IMR-90 (cell line): ENCODE results near the gene MLH1. TPM values are rescaled to one million over a fixed set of nuclear protein-coding genes. Genes with fewer than 3 reads are reported as not detected.
A peak's percentile ranks its signal among the peaks of the same experiment; 100 is the strongest.

Experiments used
- ATAC-seq: fragments of 200-7000 bp; cut with Tn5 transposase; 2 replicates; pipeline ENCODE4 v1.9.1; 2020; ENCODE audit warnings: low read depth, mild to moderate bottlenecking, moderate library complexity
- BruUV-seq: library from RNA; stranded (reverse); fragments of 400-500 nt; replicated peaks from 2 replicates; lab custom pipeline; 2021; lab: Mats Ljungman, UMichigan
- CTCF ChIA-PET: fragments of 300-600 bp; formaldehyde crosslinking; extraction: SDS; loops from one replicate; lab custom pipeline; 2021; ENCODE audit warnings: antibody characterized with exemption; lab: Yijun Ruan, JAX
- POLR2A ChIA-PET: fragments of 300-600 bp; sonication (Branson Sonifier 250); formaldehyde crosslinking; loops from one replicate; lab custom pipeline; 2022; ENCODE audit warnings: antibody characterized with exemption; ENCODE audit not compliant: unreplicated experiment; lab: Charles Lee
- DNase-seq: peaks from one replicate; pipeline ENCODE4 v3.0.0; 2013
- H2AFZ ChIP-seq: replicated peaks from 2 replicates; pipeline ENCODE3; 2013; ENCODE audit warnings: low read length, mild to moderate bottlenecking; ENCODE audit not compliant: poor library complexity
- H2AK5ac ChIP-seq: 2 replicates; pipeline ENCODE4 v1.6.1; 2013; ENCODE audit warnings: low read depth, low read length, inconsistent platforms
- H2AK9ac ChIP-seq: replicated peaks from 2 replicates; pipeline ENCODE3; 2013; ENCODE audit warnings: mild to moderate bottlenecking, low read depth, low read length, moderate library complexity; ENCODE audit not compliant: poor library complexity
- H2BK120ac ChIP-seq: 2 replicates; pipeline ENCODE4 v1.6.1; 2013; ENCODE audit warnings: low read depth, low read length, inconsistent platforms
- H2BK15ac ChIP-seq: 3 replicates; pipeline ENCODE4 v1.6.1; 2013; ENCODE audit warnings: low read depth, low read length, inconsistent platforms
- H2BK20ac ChIP-seq: 2 replicates; pipeline ENCODE4 v1.6.1; 2013; ENCODE audit warnings: low read depth, mild to moderate bottlenecking, inconsistent platforms, low read length, moderate library complexity
- H2BK5ac ChIP-seq: 2 replicates; pipeline ENCODE4 v1.6.1; 2013; ENCODE audit warnings: mild to moderate bottlenecking, low read depth, low read length, inconsistent platforms; ENCODE audit not compliant: poor library complexity, severe bottlenecking
- H3K14ac ChIP-seq: replicated peaks from 2 replicates; pipeline ENCODE4 v1.6.1; 2013; ENCODE audit warnings: low read depth, low read length, inconsistent platforms
- H3K18ac ChIP-seq: 2 replicates; pipeline ENCODE4 v1.6.1; 2013; ENCODE audit warnings: low read depth, low read length, control low read depth
- H3K23ac ChIP-seq: 2 replicates; pipeline ENCODE4 v1.6.1; 2013; ENCODE audit warnings: low read depth, low read length, inconsistent platforms
- H3K27ac ChIP-seq: 2 replicates; pipeline ENCODE4 v1.5.1; 2013; ENCODE audit warnings: mild to moderate bottlenecking, control low read depth, low read length; ENCODE audit not compliant: insufficient read depth
- H3K27me3 ChIP-seq: 2 replicates; pipeline ENCODE4 v1.6.1; 2013; ENCODE audit warnings: low read length; ENCODE audit not compliant: control insufficient read depth, insufficient read depth
- H3K36me3 ChIP-seq: 2 replicates; pipeline ENCODE4 v1.6.1; 2013; ENCODE audit warnings: low read length, mixed read lengths; ENCODE audit not compliant: control insufficient read depth, insufficient read depth
- H3K4ac ChIP-seq: 2 replicates; pipeline ENCODE4 v1.6.1; 2013; ENCODE audit warnings: low read depth, low read length, inconsistent platforms
- H3K4me1 ChIP-seq: 2 replicates; pipeline ENCODE4 v1.6.1; 2013; ENCODE audit warnings: low read length, mixed read lengths; ENCODE audit not compliant: control insufficient read depth, insufficient read depth
- H3K4me2 ChIP-seq: 2 replicates; pipeline ENCODE4 v1.6.1; 2013; ENCODE audit warnings: low read depth, mild to moderate bottlenecking, control low read depth, low read length, moderate library complexity
- H3K4me3 ChIP-seq: 2 replicates; pipeline ENCODE4 v1.5.1; 2013; ENCODE audit warnings: low read depth, mild to moderate bottlenecking, control low read depth, low read length, moderate library complexity; ENCODE audit not compliant: insufficient read depth
- H3K56ac ChIP-seq: 2 replicates; pipeline ENCODE4 v1.6.1; 2013; ENCODE audit warnings: low read length, inconsistent platforms; ENCODE audit not compliant: insufficient read depth; ENCODE audit errors: extremely low read depth
- H3K79me1 ChIP-seq, 2 experiments: 2 replicates each; pipeline ENCODE4 v1.6.1; 2013; ENCODE audit warnings: low read length in 2 of 2, inconsistent platforms in 1 of 2, low read depth in 1 of 2
- H3K9ac ChIP-seq: 2 replicates; pipeline ENCODE4 v1.6.1; 2013; ENCODE audit warnings: low read depth, low read length, control low read depth
- H3K9me1 ChIP-seq: 2 replicates; pipeline ENCODE4 v1.6.1; 2013; ENCODE audit warnings: low read length, inconsistent platforms; ENCODE audit not compliant: insufficient read depth
- H3K9me3 ChIP-seq: 2 replicates; pipeline ENCODE4 v1.6.1; 2013; ENCODE audit warnings: low read length; ENCODE audit not compliant: control insufficient read depth, insufficient read depth
- H4K20me1 ChIP-seq: 2 replicates; pipeline ENCODE4 v1.6.1; 2013; ENCODE audit warnings: low read length, inconsistent platforms; ENCODE audit not compliant: insufficient read depth
- H4K5ac ChIP-seq: 2 replicates; pipeline ENCODE4 v1.6.1; 2013; ENCODE audit warnings: mild to moderate bottlenecking, low read depth, low read length, control low read depth
- H4K8ac ChIP-seq, 2 experiments: 2 replicates each; pipeline ENCODE4 v1.6.1; 2013; ENCODE audit warnings: low read depth in 2 of 2, low read length in 2 of 2, control low read depth in 1 of 2, inconsistent platforms in 1 of 2
- H4K91ac ChIP-seq: 2 replicates; pipeline ENCODE4 v1.6.1; 2013; ENCODE audit warnings: low read depth, low read length, inconsistent platforms; ENCODE audit not compliant: insufficient read depth
- BHLHE40 ChIP-seq: fragments of 150-350 bp; IDR thresholded peaks from 2 replicates; pipeline ENCODE4 v1.6.1; 2016; ENCODE audit warnings: mild to moderate bottlenecking, low read depth, low read length
- CHD1 ChIP-seq: IDR thresholded peaks from 2 replicates; pipeline ENCODE4 v1.6.1; 2012; ENCODE audit warnings: low read depth, low read length, improper control_type of control experiment
- CTCF ChIP-seq: conservative IDR thresholded peaks from 2 replicates; pipeline ENCODE4 v1.5.1; 2012; ENCODE audit warnings: mild to moderate bottlenecking, low read depth, low read length, improper control_type of control experiment
- FOS ChIP-seq: fragments of 150-350 bp; IDR thresholded peaks from 2 replicates; pipeline ENCODE4 v1.6.1; 2016; ENCODE audit warnings: low read depth, low read length
- MAFK ChIP-seq: IDR thresholded peaks from 2 replicates; pipeline ENCODE4 v1.6.1; 2012; ENCODE audit warnings: low read depth, low read length, improper control_type of control experiment
- MAZ ChIP-seq: IDR thresholded peaks from 2 replicates; pipeline ENCODE4 v1.6.1; 2012; ENCODE audit warnings: low read depth, mild to moderate bottlenecking, low read length, improper control_type of control experiment, moderate library complexity, borderline replicate concordance
- POLR2A ChIP-seq: IDR thresholded peaks from 2 replicates; pipeline ENCODE4 v1.6.1; 2012; ENCODE audit warnings: mild to moderate bottlenecking, low read depth, low read length
- RCOR1 ChIP-seq: IDR thresholded peaks from 2 replicates; pipeline ENCODE4 v1.6.1; 2012; ENCODE audit warnings: mild to moderate bottlenecking, low read length, improper control_type of control experiment; ENCODE audit not compliant: insufficient replicate concordance
- RFX5 ChIP-seq: IDR thresholded peaks from 2 replicates; pipeline ENCODE4 v1.8.0; 2012; ENCODE audit warnings: low read depth, mild to moderate bottlenecking, low read length, moderate library complexity
- SMC3 ChIP-seq: fragments of 150-350 bp; IDR thresholded peaks from 2 replicates; pipeline ENCODE4 v1.6.1; 2016; ENCODE audit warnings: low read depth, mild to moderate bottlenecking, antibody characterized with exemption, low read length, moderate library complexity
- USF2 ChIP-seq: fragments of 150-350 bp; IDR thresholded peaks from 2 replicates; pipeline ENCODE4 v1.6.1; 2017; ENCODE audit warnings: mild to moderate bottlenecking, antibody characterized with exemption, low read length, low read depth
- WGBS, 2 experiments: methylation state at CpG; one replicate each; pipeline versions ENCODE4 v1.1.5 to v1.1.7; 2013; ENCODE audit warnings: missing lambda C conversion rate in 2 of 2; ENCODE audit not compliant: insufficient read length in 1 of 2; ENCODE audit errors: extremely low coverage in 2 of 2; 5-methylcytosine and 5-hydroxymethylcytosine counted together
- dilution Hi-C: fragments of 300-500 bp; cut with HindIII; formaldehyde crosslinking; loops from one replicate; pipeline ENCODE4 v1.14.3; 2018; ENCODE audit warnings: low sequenced_read_pairs; ENCODE audit not compliant: unreplicated experiment
- in situ Hi-C: fragments of 300-500 bp; cut with MboI; formaldehyde crosslinking; loops from 3 replicates; pipeline ENCODE4 v1.14.3; 2019; ENCODE audit warnings: low sequenced_read_pairs, inconsistent platforms, mixed read lengths
- intact Hi-C: fragments of 100-400 bp; cut with micrococcal nuclease; formaldehyde crosslinking; loops from 2 replicates; pipeline ENCODE4 v1.10.0; 2022
- polyA plus RNA-seq, 3 experiments: library from polyadenylated mRNA; depleted of rRNA; stranded (reverse); fragments of >200 nt; gene quantifications; 2 replicates each; pipeline ENCODE4 v1.2.3, GENCODE V29; 2012; ENCODE audit warnings: low replicate concordance in 1 of 3
- total RNA-seq: library from RNA; depleted of rRNA; stranded (reverse); fragments of >200 nt; gene quantifications from 2 replicates; pipeline ENCODE4 v1.2.3, GENCODE V29; 2012

MLH1 gene
- total and polyA plus RNA-seq, 2 of the 4 experiments (the other 2 are of a cell fraction), result 30.2 to 54.1 TPM

GRCh38 chr3:37098884-37099283 is 105.6 kb downstream of the MLH1 start:
- Histone ChIP-seq H2AFZ (no peak overlapping the region), H3K4ac (no peak overlapping the region), H2AK9ac (no peak overlapping the region), H2AK5ac (no peak overlapping the region), H2BK120ac (no peak overlapping the region), H4K20me1 (no peaks in the 10 kb centered on the region; the same call in 1 of the 2 replicates), H3K9ac (no peak overlapping the region), H3K23ac (peak overlapping the region; percentile 71; the same call in 1 of the 2 replicates), H2BK20ac (no peak overlapping the region), H4K8ac (no peak overlapping the region), H4K5ac (no peak overlapping the region), H3K27me3 (no peaks in the 10 kb centered on the region), H4K91ac (no peak overlapping the region), H3K9me3 (no peaks in the 10 kb centered on the region), H3K4me3 (no peak overlapping the region), H2BK15ac (no peak overlapping the region), H3K4me1 (peaks cover 5% of the 10 kb centered on the region; the same call in 1 of the 2 replicates), H3K18ac (no peak overlapping the region), H3K79me1 (peaks cover 13 to 35% of the 10 kb centered on the region in 2 experiments), H3K4me2 (no peak overlapping the region), H2BK5ac (no peak overlapping the region), H3K14ac (no peak overlapping the region), H3K56ac (no peak overlapping the region), H3K36me3 (peaks cover 3% of the 10 kb centered on the region; the same call in 1 of the 2 replicates), H3K9me1 (peaks cover 3% of the 10 kb centered on the region; the same call in 1 of the 2 replicates), H3K27ac (no peak overlapping the region)
- ATAC-seq (no peak), DNase-seq (no peak)
- no TSS peak for BruUV-seq
- no CpG with 5 or more reads among the region's 2 CpGs for WGBS, 2 experiments
- in situ Hi-C loops (no loop called here), dilution Hi-C loops (no loop called here), intact Hi-C loops (no loop called here)
- TF ChIP-seq MAZ (no peak), SMC3 (no peak), POLR2A (no peak), MAFK (no peak), CTCF (no peak), CHD1 (no peak), BHLHE40 (no peak), RCOR1 (no peak), USF2 (no peak), FOS (no peak), RFX5 (no peak)
- POLR2A ChIA-PET, result no interaction called here
- CTCF ChIA-PET, result no interaction called here
